HG03066 (cell line): ENCODE measurements around the gene H2AZ2.
"Not testable (repeated sequence)": the region's sequence is repeated elsewhere in the genome, so short reads cannot be mapped to it uniquely, and the experiment has no call there.

Source experiments
- ATAC-seq: cut with Tn5 transposase; IDR thresholded peaks from one replicate; pipeline ENCODE4 v1.9.1; 2021; ENCODE audit warnings: low read depth; ENCODE audit not compliant: unreplicated experiment

The H2AZ2 gene

DNA sequence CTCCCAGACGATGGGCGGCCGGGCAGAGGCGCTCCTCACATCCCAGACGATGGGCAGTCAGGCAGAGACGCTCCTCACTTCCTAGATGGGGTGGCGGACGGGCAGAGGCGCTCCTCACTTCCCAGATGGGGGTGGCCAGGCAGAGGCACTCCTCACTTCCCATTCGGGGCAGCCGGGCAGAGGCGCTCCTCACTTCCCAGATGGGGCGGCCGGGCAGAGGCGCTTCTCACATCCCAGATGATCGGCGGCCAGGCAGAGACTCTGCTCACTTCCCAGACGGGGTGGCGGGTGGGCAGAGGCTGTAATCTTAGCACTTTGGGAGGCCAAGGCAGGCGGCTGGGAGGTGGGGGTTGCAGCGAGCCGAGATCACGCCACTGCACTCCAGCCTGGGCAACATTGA, 24.0 kb upstream of the H2AZ2 start:
- not testable (repeated sequence) for ATAC-seq

DNA sequence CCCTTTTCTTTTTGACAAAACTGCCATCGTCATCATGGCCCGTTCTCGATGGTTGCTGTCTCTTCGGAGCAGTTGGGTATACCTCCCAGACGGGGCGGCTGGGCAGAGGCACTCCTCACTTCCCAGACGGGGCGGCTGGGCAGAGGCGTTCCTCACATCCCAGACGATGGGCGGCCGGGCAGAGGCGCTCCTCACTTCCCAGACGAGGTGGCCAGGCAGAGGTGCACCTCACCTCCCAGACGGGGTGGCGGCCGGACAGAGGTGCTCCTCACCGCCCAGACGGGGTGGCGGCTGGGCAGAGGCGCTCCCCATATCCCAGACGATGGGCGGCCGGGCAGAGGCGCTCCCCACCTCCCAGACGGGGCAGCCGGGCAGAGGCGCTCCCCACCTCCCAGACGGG, 22.9 kb upstream of the H2AZ2 start:
- not testable (repeated sequence) for ATAC-seq

DNA sequence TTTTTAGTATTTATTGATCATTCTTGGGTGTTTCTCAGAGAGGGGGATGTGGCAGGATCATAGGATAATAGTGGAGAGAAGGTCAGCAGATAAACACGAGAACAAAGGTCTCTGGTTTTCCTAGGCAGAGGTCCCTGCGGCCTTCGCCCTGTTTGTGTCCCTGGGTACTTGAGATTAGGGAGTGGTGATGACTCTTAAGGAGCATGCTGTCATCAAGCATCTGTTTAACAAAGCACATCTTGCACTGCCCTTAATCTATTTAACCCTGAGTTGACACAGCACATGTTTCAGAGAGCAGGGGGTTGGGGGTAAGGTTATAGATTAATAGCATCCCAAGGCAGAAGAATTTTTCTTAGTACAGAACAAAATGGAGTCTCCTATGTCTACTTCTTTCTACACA, 22.4 kb upstream of the H2AZ2 start:
- not testable (repeated sequence) for ATAC-seq

DNA sequence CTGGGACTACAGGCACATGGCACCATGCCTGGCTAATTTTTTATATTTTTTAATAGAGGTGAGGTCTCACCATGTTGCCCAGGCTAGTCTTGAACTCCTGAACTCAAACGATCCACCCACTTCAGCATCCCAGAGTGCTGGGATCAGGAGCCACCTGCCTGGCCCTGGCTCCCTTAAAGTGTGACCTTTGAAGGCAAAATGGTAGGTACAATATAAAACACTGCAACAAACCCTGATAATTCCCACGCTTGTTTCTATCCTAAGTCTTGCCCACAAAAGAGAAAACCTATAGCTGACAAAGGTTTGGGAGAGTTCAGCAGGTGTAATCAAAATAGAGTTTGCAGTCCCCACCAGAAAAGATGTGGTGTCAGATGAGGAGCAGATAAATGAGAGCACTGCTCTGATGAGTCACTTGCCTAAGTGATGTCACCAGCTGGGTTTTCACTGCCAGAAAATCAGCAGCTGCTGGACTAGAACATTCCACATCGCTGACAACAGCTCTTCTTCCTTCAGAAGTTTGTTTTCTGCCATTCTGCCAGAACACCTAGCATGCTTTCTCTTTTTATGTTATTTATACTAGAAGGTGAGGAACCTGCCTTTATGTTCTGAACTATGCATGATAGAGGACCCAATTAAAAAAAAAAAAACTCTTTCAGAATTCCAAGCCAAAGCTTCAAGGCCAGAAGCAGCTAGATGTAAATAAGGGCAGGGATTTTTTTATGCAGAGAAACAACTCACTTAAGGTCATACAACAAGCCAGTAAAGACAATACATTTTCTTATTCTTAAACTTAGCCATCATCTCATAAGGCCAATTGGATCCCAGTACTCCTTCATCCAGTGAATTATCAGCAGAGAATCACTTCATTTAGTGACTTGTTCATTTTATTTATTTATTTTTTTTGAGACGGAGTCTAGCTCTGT, 19.4 kb upstream of the H2AZ2 start:
- ATAC-seq: no peak

DNA sequence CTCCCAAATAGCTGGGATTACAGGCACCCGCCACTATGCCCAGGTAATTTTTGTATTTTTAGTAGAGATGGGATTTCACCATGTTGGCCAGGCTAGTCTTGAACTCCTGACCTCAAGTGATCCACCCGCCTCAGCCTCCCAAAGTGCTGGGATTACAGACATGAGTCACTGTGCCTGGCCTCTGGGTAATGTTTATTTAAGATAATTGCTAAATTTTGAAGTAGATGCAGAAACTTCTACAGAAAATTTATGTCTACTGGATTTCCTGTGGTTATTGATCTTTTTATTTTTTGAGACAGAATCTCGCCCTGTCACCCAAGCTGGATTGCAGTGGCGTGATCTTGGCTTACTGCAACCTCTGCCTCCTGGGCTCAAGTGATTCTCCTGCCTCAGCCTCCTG, 14.1 kb upstream of the H2AZ2 start:
- ATAC-seq: not testable (repeated sequence)

DNA sequence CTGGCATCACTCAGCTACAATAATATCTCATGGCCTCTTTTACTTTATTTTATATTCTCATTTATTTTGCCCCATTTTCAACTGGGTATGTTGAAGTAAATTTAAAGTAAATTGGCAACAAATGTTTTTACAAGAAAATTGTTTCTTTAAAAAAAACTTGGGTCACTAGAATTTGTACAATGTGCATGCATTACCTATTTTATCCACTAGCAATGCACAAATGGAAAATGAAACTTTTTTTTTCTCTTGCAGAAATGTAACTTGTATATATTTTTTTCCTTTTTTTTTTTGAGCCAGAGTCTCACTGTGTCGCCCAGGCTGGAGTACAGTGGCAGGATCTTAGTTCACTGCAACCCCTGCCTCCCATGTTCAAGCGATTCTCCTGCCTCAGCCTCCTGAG, 10.3 kb upstream of the H2AZ2 start:
- no peak for ATAC-seq

DNA sequence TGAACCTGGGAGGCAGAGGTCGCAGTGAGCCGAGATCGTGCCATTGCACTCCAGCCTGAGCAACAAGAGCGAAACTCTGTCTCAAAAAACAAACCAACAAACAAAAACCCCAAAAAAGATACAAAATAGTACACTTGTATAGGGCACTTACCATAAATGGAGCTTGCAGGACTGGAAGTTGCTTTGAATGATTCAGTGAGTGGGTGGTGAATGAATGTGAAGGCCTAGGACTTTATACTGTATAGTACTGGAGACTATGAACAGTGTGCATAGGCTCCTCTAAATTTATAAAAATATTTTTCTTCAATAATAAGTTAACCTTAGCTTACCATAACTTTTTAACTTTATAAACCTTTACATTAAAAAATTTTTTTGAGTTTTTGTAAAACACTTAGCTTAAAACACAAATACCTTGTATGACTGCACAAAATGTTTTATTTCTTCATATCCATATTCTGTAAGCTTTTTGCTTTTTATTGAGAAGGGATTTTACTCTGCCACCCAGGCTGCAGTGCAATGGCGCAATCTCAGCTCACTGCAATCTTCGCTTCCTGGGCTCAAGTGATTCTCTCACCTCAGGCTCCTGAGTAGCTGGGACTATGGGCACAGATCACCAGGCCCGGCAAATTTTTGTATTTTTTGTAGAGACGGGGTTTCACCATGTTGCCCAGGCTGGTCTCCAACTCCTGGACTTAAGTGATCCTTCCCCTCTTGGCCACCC, 6.9 kb upstream of the H2AZ2 start:
- no peak for ATAC-seq

DNA sequence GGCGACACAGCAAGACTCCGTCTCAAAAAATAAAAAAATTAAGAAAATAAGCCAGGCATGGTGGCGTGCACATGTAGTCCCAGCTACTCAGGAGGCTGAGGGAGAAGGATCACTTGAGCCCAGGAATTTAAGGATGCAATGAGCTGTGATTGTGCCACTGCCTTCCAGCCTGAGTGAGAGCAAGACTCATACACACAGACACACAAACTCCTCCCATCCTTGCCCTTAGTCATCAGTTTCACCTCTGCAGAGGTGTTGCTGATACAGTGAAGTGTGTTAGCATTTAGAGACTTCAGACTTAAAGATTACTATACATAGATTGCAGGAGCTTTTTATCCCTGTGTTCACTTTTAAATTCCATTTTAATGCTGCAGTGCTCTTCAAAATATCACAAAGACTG, 5.5 kb upstream of the H2AZ2 start:
- ATAC-seq: no peak

DNA sequence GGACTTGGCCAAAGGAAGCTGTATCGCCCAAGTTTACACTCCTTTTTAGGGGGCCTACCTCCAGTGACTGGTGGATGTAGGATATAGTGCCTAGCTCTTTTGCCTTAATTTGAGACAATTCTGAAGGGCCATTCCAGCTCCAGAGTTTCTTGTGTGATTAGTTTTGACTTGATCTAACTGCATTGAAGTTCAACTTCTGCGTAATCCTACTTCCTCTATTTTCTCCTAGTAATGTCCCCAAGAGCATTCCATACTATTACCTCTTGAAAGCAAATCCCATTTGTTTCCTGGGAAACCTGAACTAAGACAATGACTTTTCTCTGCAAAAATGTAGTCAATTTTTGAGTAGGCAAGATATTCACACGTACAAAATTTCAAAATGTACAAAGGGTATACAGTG, 4.7 kb upstream of the H2AZ2 start:
- ATAC-seq: no peak

DNA sequence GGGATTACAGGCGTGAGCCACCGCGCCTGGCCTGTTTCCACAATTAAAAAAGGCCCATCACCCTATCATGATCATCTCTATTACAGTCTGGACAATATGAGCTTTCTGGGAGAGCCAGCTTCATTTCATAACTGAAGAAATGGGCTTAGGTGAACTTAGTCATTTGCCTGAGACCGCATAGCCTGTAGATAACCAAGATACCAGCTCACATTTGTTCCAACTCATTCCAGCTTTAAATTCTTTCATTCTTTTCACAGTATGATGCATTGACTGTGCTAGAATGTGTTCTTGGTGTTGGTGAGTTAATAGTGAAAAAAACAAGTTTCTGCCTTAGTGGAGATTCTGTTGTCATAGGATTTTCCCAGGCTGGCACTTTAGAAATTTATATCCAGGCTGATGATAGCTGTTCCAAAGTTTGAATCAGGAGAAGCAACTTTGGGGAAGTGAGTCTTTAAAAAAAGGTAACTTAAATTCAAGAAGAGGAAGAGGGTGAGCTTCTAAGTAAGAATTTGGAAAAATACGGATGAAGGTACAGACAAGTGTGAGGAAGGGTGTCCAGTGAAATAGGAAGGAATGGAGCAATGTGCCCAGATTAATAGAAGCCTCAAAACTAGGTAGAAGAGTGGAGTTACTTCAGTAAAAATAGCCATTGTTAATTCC, 2.1 kb upstream of the H2AZ2 start:
- ATAC-seq: no peak

DNA sequence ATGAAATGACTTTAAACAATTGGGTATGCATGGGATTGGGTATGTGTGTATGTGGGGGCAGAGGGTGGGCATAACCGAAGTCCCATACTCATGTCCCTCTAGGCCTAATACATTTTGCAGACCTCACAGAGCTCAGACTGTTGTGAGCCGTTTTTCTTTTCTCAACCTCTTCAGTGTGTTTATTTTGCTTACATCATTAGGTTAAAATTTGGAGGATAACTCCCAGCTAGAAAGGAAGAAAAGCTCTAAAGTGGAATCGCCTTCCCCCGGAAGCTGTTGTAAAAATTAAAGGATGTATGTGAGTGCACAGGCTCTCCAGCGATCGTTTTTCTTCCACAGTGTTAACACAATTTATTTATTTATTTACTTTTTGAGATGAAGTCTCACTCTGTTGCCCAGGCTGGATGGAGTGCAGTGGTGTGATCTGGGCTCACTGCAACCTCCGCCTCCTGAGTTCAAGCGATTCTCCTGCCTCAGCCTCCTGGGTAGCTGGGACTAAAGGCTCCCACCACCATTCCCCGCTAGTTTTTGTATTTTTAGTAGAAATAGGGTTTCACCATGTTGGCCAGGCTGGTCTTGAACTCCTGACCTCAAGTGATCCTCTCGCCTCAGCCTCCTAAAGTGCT, 1.5 kb upstream of the H2AZ2 start:
- no peak for ATAC-seq

DNA sequence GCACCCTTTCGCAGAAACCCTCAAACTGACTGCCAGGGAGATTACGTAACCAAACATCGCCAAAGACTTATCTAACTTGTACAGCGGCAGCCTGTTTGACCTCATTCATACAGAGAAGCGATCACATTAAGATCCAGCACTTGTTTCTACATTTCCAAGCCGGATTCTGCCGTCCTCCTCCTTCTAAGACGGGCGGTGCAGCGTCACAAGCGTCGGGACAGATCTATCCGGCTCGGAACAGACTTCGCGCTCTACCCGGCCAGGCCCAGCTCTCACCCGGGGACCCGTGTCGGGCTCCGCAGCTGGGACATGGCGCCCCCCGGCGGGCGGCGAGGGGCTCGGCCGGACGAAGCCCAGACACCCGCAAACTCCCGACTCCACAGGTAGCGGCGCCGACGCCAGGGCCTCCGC, 373 bp downstream of the H2AZ2 start:
- ATAC-seq: peak; percentile 65

DNA sequence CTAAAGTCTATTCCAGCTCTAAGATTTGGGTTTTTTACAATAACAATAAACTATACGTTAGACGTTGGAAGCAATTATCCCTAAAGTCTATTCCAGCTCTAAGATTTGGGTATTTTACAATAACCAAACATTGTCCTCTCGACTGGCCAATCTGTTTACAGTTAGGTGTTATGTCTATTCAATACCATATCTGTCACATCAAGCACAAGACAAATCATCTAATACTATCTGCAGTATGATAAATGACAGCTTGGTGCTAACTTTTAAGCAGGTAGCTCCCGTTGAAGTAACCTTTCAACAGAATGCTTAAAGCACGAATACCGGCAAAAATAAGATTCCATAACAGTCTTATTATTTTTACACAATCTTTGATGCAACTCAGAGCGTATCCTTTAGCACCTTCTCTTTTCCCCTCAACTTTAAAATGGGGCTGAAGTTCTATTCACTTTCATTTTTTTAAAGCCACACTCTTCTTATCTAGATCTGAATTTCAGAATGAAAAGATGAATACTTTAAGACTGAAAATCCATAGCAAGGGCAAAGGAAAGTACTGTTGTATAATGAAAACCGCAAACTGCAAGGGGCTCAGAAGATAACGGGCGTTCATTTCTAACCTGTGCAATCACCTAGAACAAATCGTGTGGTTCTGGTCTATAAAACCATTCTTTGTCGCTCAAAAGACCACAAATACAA, 925 bp downstream of the H2AZ2 start:
- no peak for ATAC-seq

DNA sequence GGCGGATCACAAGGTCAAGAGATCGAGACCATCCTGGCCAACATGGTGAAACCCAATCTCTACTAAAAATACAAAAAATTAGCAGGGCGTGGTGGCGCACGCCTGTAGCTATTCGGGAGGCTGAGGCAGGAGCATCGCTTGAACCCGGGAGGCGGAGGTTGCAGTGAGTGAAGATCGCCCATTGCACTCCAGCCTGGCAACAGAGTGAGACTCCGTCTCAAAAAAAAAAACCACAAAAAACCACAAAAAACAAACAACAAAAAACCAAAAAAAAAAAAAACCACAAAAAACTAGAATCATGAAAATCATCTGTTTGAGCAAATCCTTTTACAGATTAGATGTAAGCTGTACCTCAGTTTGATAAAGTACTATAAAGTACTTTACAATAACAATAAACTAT, 1.5 kb downstream of the H2AZ2 start:
- ATAC-seq: not testable (repeated sequence)

DNA sequence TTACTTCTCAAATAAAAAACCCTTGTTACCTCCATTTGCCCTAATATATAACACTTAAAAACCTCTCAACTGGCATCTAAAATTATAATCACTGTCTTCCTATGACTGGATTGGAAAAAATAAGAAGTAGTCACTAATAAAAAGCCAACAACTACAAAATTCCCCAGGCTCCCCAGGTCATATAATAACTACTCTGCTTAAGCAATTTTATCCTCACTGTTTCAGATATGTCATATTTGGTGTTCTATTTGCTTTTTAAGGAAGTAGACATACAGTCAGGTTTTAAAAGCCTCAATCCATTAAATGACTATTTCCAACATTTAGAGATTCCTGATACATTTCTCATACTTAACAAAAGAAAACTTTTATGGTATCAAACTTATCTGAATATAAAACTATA, 2.4 kb downstream of the H2AZ2 start:
- ATAC-seq: no peak

DNA sequence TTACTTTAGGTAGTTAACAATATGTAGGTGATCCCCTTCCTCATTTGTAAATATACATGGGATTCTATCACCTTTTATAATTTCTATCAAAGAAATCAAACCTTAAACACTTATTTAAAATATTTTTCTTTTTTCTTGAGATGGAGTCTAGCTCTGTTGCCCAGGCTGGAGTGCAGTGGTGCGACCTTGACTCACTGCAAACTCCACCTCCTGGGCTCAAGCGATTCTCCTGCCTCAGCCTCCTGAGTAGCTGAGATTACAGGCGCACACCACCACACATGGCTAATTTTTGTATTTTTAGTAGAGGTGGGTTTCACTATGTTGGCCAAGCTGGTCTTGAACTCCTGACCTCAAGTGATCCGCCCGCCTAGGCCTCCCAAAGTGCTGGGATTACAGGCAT, 4.4 kb downstream of the H2AZ2 start:
- not testable (repeated sequence) for ATAC-seq

DNA sequence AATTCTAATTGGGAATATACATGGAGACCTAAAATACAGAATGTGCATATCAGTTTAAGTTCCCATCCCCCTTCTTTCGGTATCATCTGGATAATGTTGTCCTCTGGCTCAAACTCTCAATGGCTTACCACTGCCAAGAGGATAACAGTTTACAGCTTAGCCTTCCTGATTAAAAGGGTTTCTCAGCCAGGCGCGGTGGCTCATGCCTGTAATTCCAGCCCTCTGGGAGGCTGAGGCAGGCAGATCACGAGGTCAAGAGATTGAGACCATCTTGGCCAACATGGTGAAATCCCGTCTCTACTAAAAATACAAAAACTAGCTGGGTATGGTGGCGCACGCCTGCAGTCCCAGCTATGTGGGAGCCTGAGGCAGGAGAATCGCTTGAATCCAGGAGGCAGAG, 5.2 kb downstream of the H2AZ2 start:
- not testable (repeated sequence) for ATAC-seq

DNA sequence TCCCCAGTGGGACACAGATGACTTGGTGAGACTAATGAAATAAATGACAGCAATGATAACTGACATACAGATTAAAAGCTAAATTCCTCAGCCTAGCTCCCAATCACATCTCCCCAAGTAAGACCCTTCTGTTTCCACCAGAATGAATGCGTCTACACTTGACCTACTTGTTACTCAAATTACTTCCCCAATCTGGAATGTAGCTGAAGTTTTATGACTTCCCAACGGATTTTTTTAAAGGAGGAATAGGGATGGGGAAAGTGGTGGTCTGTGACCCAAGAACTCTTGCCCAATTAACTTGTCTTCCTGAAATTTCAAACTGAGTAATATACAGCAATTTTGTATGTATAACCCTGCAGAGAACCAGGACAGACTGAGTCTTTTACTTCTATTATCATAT, 9.1 kb downstream of the H2AZ2 start:
- ATAC-seq: no peak

DNA sequence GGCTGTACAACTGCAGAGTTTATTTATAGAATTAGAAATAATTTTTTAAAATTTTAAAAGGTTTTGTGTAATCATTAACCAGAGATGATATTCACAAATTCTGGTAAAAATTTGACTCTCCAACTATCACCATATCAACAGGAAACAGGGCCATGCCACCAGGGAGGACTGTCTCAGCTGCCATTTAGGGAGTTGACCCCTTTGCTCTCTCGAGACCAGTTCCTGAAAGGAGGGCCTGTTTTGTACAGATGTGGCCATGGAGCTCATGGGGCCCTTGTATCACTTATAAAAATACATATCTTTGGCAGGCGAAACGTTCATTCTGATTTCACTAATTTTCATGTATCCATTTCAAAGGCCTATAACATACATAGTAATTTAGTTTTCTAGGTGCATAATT, 20.3 kb downstream of the H2AZ2 start:
- ATAC-seq: no peak

DNA sequence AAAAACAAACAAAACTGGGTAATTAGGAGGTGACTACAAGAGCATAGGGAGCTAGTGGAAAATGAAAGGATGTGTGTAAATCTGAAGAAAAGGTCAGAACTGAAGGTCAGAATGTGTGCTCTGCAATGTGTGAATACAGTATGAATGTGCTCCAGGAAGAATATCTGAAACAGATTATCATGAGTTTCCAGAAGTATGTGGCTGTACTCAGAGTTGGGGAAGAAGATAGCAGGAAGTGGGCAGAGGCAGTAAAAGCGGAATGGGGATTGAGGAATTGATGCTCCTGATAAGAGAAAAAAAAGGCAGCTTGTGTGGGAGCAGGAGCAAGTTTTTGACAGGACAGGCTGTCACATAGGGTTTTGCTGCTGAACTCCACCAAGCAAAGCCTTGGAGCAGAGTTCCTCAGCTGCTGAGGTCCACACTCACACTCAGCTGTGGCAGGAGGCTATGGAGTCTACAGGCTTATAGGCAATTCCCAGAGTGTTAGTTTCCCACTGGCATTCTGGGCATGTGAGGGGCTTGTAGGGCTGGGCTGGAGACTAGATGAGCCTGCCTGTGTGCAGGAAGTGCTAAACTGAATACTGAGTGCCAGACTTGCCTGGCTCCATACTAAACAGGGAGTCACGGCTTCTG, 22.9 kb downstream of the H2AZ2 start:
- ATAC-seq: no peak
